Astrocyte (in vitro differentiated cells and primary cell): ENCODE measurements around the gene SLC4A2.

ENCODE experiments used
- CTCF ChIP-seq: IDR thresholded peaks from 2 replicates; pipeline ENCODE4 v1.5.1; 2011; ENCODE audit warnings: low read depth, mild to moderate bottlenecking, inconsistent platforms, low read length, moderate library complexity; ENCODE audit not compliant: insufficient read depth
- EZH2 ChIP-seq: IDR thresholded peaks from 2 replicates; pipeline ENCODE4 v1.6.1; 2012; ENCODE audit warnings: mild to moderate bottlenecking, low read length, inconsistent platforms; ENCODE audit not compliant: insufficient read depth

- TF ChIP-seq EZH2 (peak; percentile 85), CTCF (no peak)
These were observed 40.8 kb upstream of the SLC4A2 start for GRCh38 chr7:151018421-151019129.
